Activated CD8-positive, alpha-beta memory T cell treated with anti-CD3 and anti-CD28 coated beads for 48 hours (primary cell): ENCODE data around the gene PRPF8.

Experiments
- DNase-seq, 3 experiments: peaks; one replicate each; pipeline ENCODE4 v3.0.0-alpha.2; 2020; ENCODE audit warnings: low read depth in 2 of 3, low spot score in 2 of 3

The PRPF8 gene

GRCh38 chr17:1627982-1628855, 56.4 kb downstream of the PRPF8 start, which contains the start of gene SLC43A2:
TSS of gene SLC43A2 (minus strand) at chr17:1628834. CDS start at chr17:1627874, 960 bp downstream.
- peak in 2 of 3 experiments; percentile 61 to 67 for DNase-seq

- no peak for DNase-seq
Measured at GRCh38 chr17:1627182-1627981, 57.3 kb downstream of the PRPF8 start.

GRCh38 chr17:1626333-1626732, 58.3 kb downstream of the PRPF8 start:
- no peak for DNase-seq

- DNase-seq, result no peak
Measured at GRCh38 chr17:1625581-1625980, 59.1 kb downstream of the PRPF8 start.

GRCh38 chr17:1625053-1625452, 59.6 kb downstream of the PRPF8 start:
- DNase-seq, result no peak

- DNase-seq, result no peak
Measured at GRCh38 chr17:1624650-1625049, 60.0 kb downstream of the PRPF8 start.

- DNase-seq, result no peak
Measured at GRCh38 chr17:1623057-1623630, 61.5 kb downstream of the PRPF8 start.

GRCh38 chr17:1621273-1621954, 63.3 kb downstream of the PRPF8 start:
- DNase-seq, result no peak

- no peak for DNase-seq
Measured at GRCh38 chr17:1620486-1620885, 64.2 kb downstream of the PRPF8 start.

- DNase-seq, result no peak
Measured at GRCh38 chr17:1617620-1618174, 67.0 kb downstream of the PRPF8 start.

GRCh38 chr17:1616101-1616500, 68.6 kb downstream of the PRPF8 start:
- DNase-seq, result no peak

- no peak for DNase-seq
Measured at GRCh38 chr17:1612400-1612799, 72.3 kb downstream of the PRPF8 start.

GRCh38 chr17:1611715-1612114, 73.0 kb downstream of the PRPF8 start:
- DNase-seq, result no peak

GRCh38 chr17:1608676-1609075, 76.0 kb downstream of the PRPF8 start:
- DNase-seq, result no peak

- DNase-seq, result no peak
Measured at GRCh38 chr17:1607971-1608320, 76.7 kb downstream of the PRPF8 start.

- DNase-seq, result no peak
Measured at GRCh38 chr17:1606352-1606985, 78.2 kb downstream of the PRPF8 start.

GRCh38 chr17:1605681-1606351, 78.9 kb downstream of the PRPF8 start:
- no peak for DNase-seq

GRCh38 chr17:1604831-1605528, 79.7 kb downstream of the PRPF8 start:
- DNase-seq, result no peak

- DNase-seq, result no peak
Measured at GRCh38 chr17:1601571-1601970, 83.1 kb downstream of the PRPF8 start.
